Right lobe of liver (tissue), 4 donors: ENCODE results near the gene ENTPD3.

Experiments used
- CTCF ChIP-seq, 4 donors: fragments of 200-600 bp in 3 of 4; fragments of 450-650 bp in 1 of 4; IDR thresholded peaks; one replicate each; pipeline versions ENCODE4 v1.5.1 to v1.8.0; 2016 to 2022; ENCODE audit warnings: antibody characterized with exemption in 4 of 4, mild to moderate bottlenecking in 2 of 4
- POLR2A ChIP-seq: fragments of 450-650 bp; IDR thresholded peaks from one replicate; pipeline ENCODE4 v1.6.1; 2017; ENCODE audit warnings: antibody characterized with exemption, mild to moderate bottlenecking
- donor health status: DM: no; HTN: no; CAD: no.
- donor health status: DM: no; HTN: no; CAD: no.
- donor health status: DM: no; HTN: yes; CAD: no.

DNA sequence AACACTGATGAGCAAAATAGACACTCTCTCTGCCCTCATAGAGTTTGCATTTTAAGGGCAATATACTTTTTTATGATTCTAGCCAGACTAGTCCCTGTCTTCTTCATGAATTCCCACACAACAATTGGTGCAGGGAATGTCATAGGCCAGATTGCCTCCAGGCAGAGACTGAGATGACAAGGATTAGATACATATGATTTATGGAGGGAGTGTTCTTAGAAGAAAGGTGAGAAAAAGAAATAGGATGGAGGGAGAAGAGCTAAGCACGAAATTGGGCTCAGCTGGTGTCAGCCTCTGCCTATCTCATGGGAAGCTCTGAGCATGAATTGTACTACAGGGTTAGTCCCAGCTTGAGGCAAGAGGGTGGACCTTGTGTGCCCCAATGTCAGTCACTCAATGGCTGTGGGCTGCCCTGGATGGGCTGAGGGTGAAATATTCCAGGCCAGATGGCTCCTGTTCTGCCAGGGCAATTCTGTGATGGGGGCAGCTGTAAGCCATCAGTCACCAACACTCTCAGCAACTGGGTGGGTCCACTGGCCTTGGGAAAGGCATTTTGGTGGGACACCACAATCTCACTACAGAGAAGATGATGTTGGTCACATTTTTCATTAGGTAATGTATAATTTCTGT lies 46.3 kb upstream of the ENTPD3 start:
- TF ChIP-seq CTCF (IDR thresholded peaks at IDR 0.05) = no peak
- TF ChIP-seq POLR2A = no peak
